OCI-LY3 (cell line): ENCODE results near the gene TTLL11.

ENCODE experiments used
- EZH2phosphoT487 ChIP-seq: fragments of 200-600 bp; shearing (Covaris generic); IDR thresholded peaks from 2 replicates; pipeline ENCODE4 v1.6.1; 2018; ENCODE audit warnings: antibody characterized with exemption, mixed run types, low read depth
- TF ChIP-seq, protein P1 (sequence below): fragments of 200-600, 300-600 bp; sonication (generic); IDR thresholded peaks from 2 replicates; pipeline ENCODE4 v1.5.1; 2014; ENCODE audit warnings: antibody characterized with exemption, low read length, low read depth

DNA sequence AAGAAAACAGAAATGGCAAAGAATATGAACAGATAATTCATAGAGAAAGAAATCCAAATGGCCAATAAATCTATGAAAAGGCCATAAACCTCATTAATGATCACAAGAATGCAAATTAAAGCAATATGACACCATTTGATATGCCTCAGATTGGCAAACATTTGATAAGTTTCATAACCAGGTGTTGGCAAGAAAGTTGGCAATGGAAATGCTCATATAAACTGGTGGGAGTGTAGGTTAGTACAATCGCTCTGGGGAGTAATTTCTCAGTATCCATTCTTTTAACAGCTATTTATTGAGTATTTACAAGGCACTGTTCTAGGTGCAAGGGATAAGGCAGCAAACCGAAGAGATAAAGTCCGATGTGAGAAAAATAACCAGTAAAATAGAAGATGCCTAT lies 154.5 kb downstream of the TTLL11 start:
- TF ChIP-seq, protein P1, sequence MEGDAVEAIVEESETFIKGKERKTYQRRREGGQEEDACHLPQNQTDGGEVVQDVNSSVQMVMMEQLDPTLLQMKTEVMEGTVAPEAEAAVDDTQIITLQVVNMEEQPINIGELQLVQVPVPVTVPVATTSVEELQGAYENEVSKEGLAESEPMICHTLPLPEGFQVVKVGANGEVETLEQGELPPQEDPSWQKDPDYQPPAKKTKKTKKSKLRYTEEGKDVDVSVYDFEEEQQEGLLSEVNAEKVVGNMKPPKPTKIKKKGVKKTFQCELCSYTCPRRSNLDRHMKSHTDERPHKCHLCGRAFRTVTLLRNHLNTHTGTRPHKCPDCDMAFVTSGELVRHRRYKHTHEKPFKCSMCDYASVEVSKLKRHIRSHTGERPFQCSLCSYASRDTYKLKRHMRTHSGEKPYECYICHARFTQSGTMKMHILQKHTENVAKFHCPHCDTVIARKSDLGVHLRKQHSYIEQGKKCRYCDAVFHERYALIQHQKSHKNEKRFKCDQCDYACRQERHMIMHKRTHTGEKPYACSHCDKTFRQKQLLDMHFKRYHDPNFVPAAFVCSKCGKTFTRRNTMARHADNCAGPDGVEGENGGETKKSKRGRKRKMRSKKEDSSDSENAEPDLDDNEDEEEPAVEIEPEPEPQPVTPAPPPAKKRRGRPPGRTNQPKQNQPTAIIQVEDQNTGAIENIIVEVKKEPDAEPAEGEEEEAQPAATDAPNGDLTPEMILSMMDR = no peak
- no peak for TF ChIP-seq EZH2phosphoT487
